Stimulated activated CD8-positive, alpha-beta memory T cell treated with anti-CD3 and anti-CD28 coated beads, Interleukin-4, amount 100 ng/mL, for 1 hour (primary cell): ENCODE data around the gene ELK3.

Source experiments
- DNase-seq, 2 donors: peaks; one replicate each; pipeline ENCODE4 v3.0.0-alpha.2; 2020; ENCODE audit warnings: low read depth in 2 of 2, low spot score in 1 of 2

ELK3 gene

DNA sequence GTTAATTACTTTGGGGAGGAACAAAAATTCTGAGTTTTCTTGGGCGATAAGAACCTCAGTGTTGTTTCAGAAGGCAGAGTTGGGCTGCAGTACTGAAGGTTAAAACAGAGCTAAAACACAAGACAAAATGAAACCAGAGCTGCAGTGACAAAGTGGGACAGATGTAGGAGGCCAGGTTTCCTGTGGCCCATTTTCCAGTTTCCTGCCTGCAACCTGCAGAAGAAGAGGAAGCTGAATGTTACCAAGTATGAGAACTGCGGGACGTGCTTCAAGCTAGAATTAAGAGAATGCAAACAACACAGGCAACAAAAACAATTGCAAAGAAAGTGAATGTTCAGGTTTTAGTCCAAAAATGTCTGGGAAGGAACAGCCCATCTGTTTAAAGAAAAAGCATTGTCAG, 17.8 kb downstream of the ELK3 start:
- no peak for DNase-seq

DNA sequence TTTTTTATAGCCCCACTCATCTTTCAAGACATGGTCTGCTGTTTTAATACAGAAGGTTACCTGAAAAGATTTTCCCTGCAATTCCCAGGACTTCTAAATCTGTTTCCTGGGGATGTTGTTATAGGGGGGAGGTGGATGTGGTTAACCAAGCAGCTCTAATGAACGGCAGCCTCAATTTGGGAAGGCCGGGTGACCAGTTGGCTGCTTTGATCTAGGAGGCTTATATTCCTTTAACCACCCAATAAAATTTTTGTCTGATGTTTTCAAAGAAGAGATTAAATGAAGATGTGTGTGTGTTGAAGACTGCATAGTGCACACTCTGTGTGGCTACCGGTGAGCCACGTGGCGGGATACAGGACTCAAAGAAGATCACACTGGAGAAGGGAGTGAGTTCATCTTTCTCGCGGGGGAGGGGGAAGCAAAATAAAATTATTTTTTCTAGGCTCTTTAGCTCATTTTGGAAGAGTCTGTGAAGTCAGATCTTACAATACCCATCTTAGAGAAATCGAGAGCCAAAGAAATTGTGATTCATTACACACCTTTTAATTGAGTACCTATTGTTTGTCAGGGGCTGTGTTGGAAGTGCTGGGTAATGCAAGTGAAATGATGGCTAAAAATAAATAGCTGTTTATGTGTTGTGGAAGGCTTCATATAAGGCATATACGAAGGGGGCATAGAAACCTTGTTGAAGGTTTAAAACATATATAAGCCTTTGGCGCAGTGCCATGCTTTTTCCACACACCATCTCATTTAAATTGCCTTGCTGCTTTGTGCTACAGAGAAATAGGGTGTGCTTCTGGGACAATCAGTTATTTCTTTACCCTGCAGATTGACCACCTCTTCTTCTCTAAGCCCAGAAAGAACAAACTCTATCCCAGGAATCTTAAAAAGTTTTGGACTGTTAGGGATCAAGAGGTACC, 18.5 kb downstream of the ELK3 start:
- DNase-seq: no peak

DNA sequence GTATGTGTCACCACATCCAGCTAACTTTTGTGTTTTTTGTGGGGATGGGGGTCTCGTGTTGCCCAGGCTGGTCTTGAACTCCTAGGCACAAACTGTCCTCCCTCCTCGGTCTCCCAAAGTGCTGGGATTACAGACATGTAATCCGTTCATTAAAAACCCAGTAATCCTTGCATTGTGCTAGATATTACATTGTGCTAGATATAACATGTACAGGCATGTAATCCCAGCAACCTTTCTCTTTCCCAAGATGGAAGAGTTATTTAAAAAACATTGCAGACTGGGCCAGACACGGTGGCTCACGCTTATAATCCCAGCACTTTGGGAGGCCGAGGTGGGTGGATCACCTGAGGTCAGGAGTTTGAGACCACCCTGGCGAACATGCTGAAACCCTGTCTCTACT, 19.7 kb downstream of the ELK3 start:
- DNase-seq: no peak

DNA sequence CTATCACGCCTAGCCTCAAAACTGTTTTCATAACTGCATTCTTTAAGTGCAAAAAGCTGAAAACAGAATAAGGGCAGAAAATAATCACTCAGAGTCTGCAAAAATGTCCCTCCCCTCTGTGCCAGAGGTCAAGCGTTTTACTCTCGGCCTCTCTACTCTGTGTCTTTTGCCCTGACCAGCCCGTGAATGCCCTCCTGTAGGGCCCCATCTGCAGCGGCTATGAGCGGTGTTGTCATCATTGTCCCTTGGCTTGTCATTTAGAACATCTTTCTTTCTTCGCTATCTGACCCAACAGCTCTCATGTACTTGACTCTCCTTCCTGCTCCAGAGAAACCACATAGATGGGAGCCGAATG, 21.7 kb downstream of the ELK3 start:
- DNase-seq: no peak

GRCh38 chr12:96218989-96219678, 25.0 kb downstream of the ELK3 start:
- no peak for DNase-seq

DNA sequence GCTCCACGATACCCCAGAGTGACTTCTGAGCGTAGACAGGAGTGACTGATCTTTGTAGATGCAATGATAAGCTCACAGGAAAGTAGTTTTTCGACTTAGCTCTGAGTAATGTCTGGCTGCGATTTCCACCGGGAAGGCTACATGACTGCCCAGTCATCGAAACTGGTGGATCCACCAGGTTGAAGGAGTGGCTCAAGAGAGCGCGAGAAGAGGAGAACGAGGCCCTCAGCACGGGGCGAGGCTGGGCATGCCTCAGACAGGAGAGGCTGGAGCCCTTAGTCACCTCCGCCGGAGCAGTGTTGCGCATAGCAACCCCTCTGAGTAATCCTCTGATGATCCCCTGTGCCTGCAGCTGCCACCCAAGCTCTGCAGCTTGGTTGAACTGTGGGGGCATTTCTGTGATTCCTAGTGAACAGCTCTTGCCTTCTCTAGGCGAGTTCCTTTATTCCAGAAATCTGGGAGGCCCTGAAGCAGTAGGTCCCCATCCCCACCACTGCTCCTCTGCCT, 25.6 kb downstream of the ELK3 start:
- no peak for DNase-seq

- no peak for DNase-seq
Measured at GRCh38 chr12:96220902-96221301, 26.7 kb downstream of the ELK3 start.

DNA sequence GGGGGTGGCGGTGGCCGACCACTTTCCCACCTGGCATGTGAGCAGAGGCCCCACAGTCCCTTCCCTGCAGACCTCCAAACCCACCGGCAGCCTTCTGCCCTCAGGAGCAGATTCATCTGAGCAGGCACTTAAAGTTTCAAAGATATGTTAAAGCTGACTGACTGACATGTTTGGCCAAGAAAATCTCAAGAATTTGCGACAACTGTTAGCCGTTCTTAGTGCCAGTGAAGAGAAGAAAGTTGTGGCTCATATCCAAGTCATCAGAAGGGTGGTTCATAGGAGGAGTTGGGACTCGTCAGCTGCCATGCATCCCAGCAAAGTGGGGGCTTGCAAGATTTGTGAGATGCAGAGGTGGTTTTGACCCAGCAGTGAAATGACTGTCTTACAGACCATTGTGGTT, 27.2 kb downstream of the ELK3 start:
- no peak for DNase-seq

DNA sequence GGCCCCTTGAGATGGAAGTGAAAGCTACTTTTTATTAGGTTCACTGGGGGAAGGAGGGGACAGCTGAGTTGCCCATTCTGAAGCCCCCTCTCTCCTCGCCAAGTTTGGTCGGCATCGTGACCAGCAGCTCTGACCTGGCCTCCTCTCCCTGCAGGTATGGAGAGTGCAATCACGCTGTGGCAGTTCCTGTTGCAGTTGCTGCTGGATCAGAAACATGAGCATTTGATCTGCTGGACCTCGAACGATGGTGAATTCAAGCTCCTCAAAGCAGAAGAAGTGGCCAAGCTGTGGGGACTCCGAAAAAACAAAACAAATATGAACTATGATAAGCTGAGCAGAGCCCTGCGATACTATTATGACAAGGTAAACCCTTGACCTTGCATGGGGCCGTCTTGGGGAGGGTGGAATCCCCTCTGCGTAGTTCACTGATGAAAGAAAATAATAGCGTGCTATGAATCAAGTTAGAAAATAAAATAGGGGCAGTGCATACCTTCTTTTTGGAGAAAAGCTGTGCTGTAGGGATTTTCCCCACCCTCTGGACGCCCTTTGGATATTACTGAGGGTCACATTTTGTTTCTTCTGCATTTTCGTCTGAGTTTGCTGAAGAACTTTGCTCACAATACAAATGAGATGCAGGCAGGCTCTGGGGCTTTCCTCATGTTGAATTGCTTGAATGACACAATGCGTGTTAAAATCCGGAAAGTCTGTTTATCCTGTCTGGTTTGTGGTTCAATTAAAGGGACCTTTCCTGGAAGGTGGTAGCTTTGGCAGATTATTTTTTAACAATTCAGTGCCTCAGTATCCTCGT, 29.4 kb downstream of the ELK3 start:
- DNase-seq: no peak

- DNase-seq: no peak
Measured at GRCh38 chr12:96224219-96224615, 30.0 kb downstream of the ELK3 start.

DNA sequence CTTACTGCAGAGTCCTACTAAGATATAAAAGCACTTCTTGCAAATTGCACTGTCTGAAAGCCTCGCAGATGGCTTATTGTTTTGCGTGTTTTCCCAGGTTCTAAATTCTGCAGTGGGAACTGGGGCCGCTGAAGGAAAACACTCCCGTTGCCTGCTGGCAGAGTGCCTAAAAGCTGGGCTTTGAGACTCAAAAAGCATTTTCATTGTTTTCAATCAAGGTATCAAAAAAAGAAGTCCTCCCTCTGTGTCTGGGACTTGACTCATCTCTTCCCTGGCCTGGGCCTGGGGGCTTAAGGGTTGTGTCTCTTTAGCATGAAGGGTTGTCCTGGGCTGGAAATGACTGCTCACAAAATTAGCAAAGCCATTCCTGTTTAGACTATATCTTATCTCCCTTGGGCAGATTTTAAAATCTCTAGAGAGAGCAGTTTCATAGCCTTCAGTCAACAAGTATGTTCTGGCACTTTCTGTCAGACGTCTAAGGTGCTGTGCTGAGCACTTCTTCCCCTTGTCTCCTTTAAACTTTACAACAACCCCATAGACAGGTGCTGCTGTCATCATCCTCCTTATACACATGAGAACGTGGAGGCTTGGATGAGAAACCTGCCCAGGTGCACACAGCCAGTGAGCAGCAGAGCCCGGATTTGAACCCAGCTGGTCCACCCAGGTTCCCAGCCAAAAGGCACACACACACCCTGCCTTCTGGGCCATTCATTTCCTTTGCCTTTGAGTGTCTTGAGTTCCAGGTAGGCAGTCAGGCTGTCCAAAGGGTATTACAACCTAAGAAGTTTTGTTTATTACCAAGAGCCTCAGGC, 31.1 kb downstream of the ELK3 start:
- no peak for DNase-seq

GRCh38 chr12:96225994-96226399, 31.8 kb downstream of the ELK3 start:
- no peak for DNase-seq

DNA sequence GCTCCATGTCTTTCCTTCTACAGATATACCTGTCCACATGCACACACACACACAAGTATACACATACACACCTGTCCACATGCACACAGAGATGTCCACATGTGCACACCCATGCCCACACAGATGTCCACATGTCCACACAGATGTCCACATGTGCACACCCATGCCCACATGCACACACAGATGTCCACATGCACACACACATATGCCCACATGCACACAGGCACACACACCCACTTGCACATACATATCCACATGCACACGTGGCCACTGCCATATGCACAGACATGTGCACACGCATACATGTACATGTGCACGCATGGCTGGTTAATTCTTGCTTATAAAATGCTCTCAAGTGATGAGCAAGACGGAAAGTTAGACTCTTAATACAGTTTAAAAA, 32.2 kb downstream of the ELK3 start:
- no peak for DNase-seq

GRCh38 chr12:96226801-96227348, 32.7 kb downstream of the ELK3 start:
- no peak for DNase-seq

- DNase-seq: no peak
Measured at GRCh38 chr12:96227365-96228106, 33.4 kb downstream of the ELK3 start.

GRCh38 chr12:96228566-96229248, 34.5 kb downstream of the ELK3 start:
- no peak for DNase-seq

GRCh38 chr12:96230646-96231045, 36.5 kb downstream of the ELK3 start:
- DNase-seq: no peak

DNA sequence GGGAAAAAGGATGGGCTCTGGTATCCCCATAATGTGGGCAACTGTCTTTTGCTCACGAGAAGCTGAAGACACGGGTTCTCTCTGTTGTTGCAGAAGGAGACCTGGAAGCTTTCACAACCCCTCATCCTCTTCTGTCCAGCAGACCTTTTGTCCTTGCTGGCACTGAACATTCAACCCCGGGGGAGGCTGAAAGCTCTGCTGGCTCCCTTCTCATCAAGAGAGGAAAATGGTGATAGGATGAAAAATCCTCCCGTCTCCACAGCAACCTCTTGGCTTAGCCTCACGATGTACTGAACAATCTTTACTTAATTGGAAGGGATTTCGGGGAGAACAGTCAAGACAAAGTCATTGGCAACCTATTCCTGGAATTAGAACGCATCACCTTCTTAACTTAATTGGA, 39.0 kb downstream of the ELK3 start:
- DNase-seq: no peak

DNA sequence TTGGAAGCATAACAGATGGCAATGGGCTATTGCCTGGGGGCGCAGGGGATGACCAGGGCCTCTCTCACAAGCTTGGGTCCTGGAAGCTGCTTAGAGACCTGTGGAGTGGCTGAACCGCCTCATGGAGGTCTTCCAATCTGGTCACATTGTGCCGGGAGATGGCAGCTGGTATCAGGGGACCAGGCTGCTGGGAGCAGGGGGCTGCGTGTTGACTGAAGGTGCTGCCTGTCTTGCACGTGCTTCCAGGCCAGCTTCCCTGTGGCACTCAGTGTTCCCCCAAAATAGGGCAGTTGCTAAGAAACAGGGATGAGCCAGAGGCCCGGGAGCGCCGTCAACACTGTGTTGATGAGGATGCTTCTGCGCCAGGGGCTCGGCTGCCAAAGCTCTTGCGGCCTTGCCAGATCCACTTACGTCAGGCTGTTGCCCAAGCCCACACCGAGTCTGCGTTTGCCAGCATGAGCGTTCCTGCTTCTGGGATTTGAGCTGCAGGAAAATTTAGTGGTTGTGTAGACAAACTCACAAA, 39.8 kb downstream of the ELK3 start:
- DNase-seq: no peak
